Pulmonary artery endothelial cell (primary cell): ENCODE data around the gene EML5. TPM values are rescaled to one million over a fixed set of nuclear protein-coding genes. Genes with fewer than 3 reads are reported as not detected.

ENCODE experiments used
- DNase-seq: peaks from one replicate; pipeline ENCODE4 v3.0.0-alpha.2; 2011; ENCODE audit warnings: low read depth, low spot score
- total RNA-seq: library from RNA; depleted of rRNA; stranded (reverse); fragments of >200 nt; gene quantifications from 2 replicates; pipeline ENCODE4 v1.2.3, GENCODE V29; 2014

Gene EML5
- total RNA-seq, 1 donor from 2014 or later: under 0.01 TPM

- no peak for DNase-seq
These were observed 174.3 kb downstream of the EML5 start for GRCh38 chr14:88618476-88618875.

- DNase-seq: no peak
These were observed 175.3 kb downstream of the EML5 start for GRCh38 chr14:88617479-88617878.

GRCh38 chr14:88616697-88617096 lies 176.1 kb downstream of the EML5 start:
- no peak for DNase-seq

DNA sequence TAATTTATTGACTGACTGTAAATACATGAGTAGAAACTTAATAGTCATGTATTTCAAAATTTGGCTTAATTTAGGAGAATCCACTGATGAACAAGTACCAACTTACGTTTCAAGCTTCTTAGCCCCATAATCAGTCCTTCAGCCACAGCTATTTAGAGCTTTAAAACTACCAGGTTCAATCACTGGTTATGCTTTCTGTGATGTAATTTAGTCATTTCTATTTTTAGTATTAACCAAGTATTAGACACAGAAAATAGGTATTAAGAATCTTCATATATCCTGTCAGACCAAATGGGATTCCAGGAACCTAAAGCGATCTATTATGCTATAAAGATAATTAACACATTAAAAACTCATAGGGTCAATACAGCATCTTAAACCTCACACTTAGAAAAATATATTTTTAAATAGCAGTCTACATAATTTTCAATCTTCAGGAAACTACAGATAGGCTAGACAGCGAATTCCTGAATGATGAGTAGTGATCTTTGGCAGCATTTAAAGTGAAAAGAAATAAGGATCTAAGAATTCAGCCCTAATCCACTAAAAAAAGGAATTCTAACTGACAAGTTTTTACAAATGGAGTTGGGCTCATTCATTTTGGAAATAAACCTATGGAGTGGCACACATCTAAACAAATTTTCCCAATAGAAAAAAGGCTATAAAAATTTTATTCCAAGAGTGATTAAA lies 178.4 kb downstream of the EML5 start:
- peak; percentile 36 for DNase-seq

- peak; percentile 29 for DNase-seq
These were observed 179.2 kb downstream of the EML5 start for GRCh38 chr14:88613552-88614010.

DNA sequence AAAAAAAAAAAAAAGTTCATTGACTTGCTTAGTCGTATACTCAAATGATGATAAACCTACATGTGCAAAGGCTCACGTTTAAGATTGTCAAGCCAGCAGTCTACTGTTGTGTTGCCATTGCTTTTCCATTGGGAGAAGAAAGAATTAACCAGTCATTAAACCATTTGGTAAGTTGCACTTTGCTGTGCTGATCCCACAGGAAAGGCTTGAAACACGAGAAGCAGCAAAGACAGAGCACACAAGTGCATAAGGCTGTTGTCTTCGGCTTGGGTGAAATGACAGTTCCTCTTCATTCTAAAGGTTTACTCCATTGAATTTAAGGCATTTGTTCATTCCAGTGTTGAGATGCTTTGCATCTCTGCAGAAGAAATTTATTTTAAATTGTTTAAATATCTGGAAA lies 179.8 kb downstream of the EML5 start:
- no peak for DNase-seq

GRCh38 chr14:88611878-88612277 lies 180.9 kb downstream of the EML5 start:
- DNase-seq: no peak

- DNase-seq: no peak
These were observed 184.9 kb downstream of the EML5 start for GRCh38 chr14:88607829-88608228.

- DNase-seq: no peak
These were observed 187.2 kb downstream of the EML5 start for GRCh38 chr14:88605594-88605993.

GRCh38 chr14:88604212-88604611 lies 188.5 kb downstream of the EML5 start:
- DNase-seq: no peak

GRCh38 chr14:88599761-88600439 lies 192.9 kb downstream of the EML5 start:
- DNase-seq: no peak

GRCh38 chr14:88599326-88599725 lies 193.4 kb downstream of the EML5 start:
- no peak for DNase-seq

DNA sequence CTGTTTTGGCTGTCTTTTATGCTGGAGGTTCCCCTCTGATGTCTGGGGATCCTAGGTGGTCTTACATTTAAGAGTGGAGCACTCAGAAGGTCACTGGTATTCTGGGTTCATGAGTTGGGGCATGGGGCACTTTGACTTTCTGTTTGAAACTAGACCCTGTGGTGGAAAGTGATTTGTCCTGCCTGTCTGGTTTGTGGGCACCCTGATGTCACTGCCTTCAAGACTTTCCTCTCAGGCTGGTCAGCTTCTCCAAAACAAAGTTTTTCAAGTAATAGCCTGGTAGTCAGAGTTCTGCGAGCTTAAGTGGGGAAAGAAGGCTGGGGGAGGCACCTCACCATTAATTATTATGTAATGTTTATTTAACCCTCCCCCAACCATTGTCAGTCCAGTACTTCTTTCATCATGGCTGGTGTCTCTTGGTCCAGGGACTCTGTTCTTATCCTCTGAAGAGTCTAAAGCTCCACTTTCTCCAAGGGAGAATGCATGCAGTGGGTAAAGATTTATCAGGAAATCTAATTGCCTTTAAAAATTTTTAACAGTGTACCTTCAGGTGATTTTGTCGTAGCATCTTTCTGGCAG lies 194.6 kb downstream of the EML5 start:
- DNase-seq: no peak

GRCh38 chr14:88597601-88598000 lies 195.2 kb downstream of the EML5 start:
- no peak for DNase-seq

GRCh38 chr14:88597038-88597437 lies 195.7 kb downstream of the EML5 start:
- no peak for DNase-seq

- no peak for DNase-seq
These were observed 200.7 kb downstream of the EML5 start for GRCh38 chr14:88592031-88592430.

DNA sequence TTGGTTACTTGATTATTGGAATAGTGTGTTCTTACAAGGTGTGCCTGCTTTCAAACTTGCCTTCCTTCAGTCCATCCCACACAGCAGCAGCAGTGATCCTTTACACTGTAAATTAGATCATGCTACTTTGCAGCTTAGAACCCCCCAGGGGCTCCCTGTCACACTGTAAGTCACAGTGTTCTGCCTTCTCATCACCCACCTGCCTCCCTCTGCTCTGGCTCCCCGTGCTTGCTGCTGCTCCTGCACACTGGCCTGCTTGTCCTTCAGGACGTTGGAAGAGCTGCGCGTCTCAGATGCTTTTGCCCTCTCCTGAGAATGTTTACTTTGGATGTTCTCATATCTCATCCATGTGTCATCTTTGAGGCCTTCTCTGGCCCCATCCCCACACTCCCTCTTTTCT lies 202.6 kb downstream of the EML5 start:
- DNase-seq: no peak

- DNase-seq: no peak
These were observed 204.7 kb downstream of the EML5 start for GRCh38 chr14:88588081-88588480.

- DNase-seq: no peak
These were observed 208.3 kb downstream of the EML5 start for GRCh38 chr14:88584451-88584850.

GRCh38 chr14:88576222-88576621 lies 216.5 kb downstream of the EML5 start:
- no peak for DNase-seq

GRCh38 chr14:88572117-88572516 lies 220.6 kb downstream of the EML5 start:
- DNase-seq: no peak

DNA sequence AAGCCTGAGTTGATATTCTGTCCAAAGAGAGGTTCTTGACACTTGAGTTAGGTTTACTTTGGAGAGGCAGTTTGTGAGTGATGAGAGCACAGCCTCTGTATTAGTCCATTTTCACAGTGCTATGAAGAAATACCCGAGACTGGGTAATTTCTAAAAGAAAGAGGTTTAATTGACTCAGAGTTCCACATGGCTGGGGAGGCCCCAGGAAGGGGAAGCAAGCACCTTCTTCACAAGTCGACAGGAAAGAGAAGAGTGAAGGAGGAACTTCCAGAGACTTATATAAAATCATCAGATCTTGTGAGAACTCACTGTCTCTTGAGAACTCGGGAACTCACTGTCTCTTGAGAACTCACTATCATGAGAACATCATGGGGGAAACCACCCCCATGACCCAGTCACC lies 224.6 kb downstream of the EML5 start:
- no peak for DNase-seq

DNA sequence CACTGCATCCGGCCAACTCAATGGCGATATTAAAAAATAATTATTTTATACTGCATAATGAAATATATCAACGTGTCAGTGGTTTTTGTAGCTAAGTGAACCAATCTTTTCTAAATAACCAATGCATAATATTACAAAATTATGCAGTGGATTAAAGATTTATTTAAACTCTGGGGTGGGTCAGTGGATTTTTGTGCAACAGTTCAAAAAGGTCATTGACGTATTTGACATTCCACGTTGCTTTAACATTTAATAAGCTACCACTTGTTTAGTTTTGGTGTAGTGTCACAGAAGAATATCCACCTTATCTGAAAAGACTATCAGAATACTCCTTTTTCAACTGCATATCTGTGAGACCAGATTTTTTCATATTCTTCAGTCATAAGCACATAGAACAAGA lies 227.3 kb downstream of the EML5 start:
- DNase-seq: no peak
